Measurements from ENCODE around the gene FHOD3.
"Not testable (repeated sequence)": the region's sequence is repeated elsewhere in the genome, so short reads cannot be mapped to it uniquely, and the experiment has no call there.

The FHOD3 gene

GRCh38 chr18:36782710-36783109, 485.2 kb downstream of the FHOD3 start:
- no peak for DNase-seq (ENCODE audit: low read depth in 2 of 2)

GRCh38 chr18:36783792-36784191, 486.3 kb downstream of the FHOD3 start:
- DNase-seq (ENCODE audit: low read depth in 2 of 2), result no peak

GRCh38 chr18:36786686-36787085, 489.2 kb downstream of the FHOD3 start:
- DNase-seq (ENCODE audit: low read depth in 2 of 2), result peak; percentile 68 to 71

GRCh38 chr18:36792634-36793283, 495.2 kb downstream of the FHOD3 start:
- no peak for DNase-seq (ENCODE audit: low read depth in 2 of 2)

- no peak for DNase-seq (ENCODE audit: low read depth in 2 of 2)
Measured at GRCh38 chr18:36798738-36799473, 501.4 kb downstream of the FHOD3 start.

- no peak for DNase-seq (ENCODE audit: low read depth in 2 of 2)
Measured at GRCh38 chr18:36805105-36805504, 507.6 kb downstream of the FHOD3 start.

GRCh38 chr18:36808681-36809080, 511.2 kb downstream of the FHOD3 start:
- DNase-seq (ENCODE audit: low read depth in 2 of 2), result peak; percentile 71 to 77

- DNase-seq (ENCODE audit: low read depth in 2 of 2), result peak; percentile 54
Measured at GRCh38 chr18:36809590-36810381, 512.3 kb downstream of the FHOD3 start.

GRCh38 chr18:36811430-36811829, 513.9 kb downstream of the FHOD3 start:
- DNase-seq (ENCODE audit: low read depth in 2 of 2), result peak; percentile 25 to 33

GRCh38 chr18:36811955-36812354, 514.4 kb downstream of the FHOD3 start:
- no peak for DNase-seq (ENCODE audit: low read depth in 2 of 2)

- DNase-seq (ENCODE audit: low read depth in 2 of 2), result no peak
Measured at GRCh38 chr18:36812678-36813077, 515.2 kb downstream of the FHOD3 start.

GRCh38 chr18:36813101-36813775, 515.7 kb downstream of the FHOD3 start:
- no peak for DNase-seq (ENCODE audit: low read depth in 2 of 2)

- no peak for DNase-seq (ENCODE audit: low read depth in 2 of 2)
Measured at GRCh38 chr18:36813824-36814223, 516.3 kb downstream of the FHOD3 start.

GRCh38 chr18:36814994-36815393, 517.5 kb downstream of the FHOD3 start:
- DNase-seq (ENCODE audit: low read depth in 2 of 2), result no peak

- not testable (repeated sequence) for DNase-seq (ENCODE audit: low read depth in 2 of 2)
Measured at GRCh38 chr18:36816096-36816495, 518.6 kb downstream of the FHOD3 start.

GRCh38 chr18:36817039-36817438, 519.5 kb downstream of the FHOD3 start:
- no peak for DNase-seq (ENCODE audit: low read depth in 2 of 2)

GRCh38 chr18:36818652-36819051, 521.1 kb downstream of the FHOD3 start:
- no peak for DNase-seq (ENCODE audit: low read depth in 2 of 2)

GRCh38 chr18:36819621-36820020, 522.1 kb downstream of the FHOD3 start:
- DNase-seq (ENCODE audit: low read depth in 2 of 2), result no peak

GRCh38 chr18:36821681-36822080, 524.2 kb downstream of the FHOD3 start:
- DNase-seq (ENCODE audit: low read depth in 2 of 2), result no peak

GRCh38 chr18:36825526-36825925, 528.0 kb downstream of the FHOD3 start:
- no peak for DNase-seq (ENCODE audit: low read depth in 2 of 2)

- DNase-seq (ENCODE audit: low read depth in 2 of 2), result no peak
Measured at GRCh38 chr18:36826556-36826955, 529.0 kb downstream of the FHOD3 start.

GRCh38 chr18:36828157-36828629, 530.7 kb downstream of the FHOD3 start:
- no peak for DNase-seq (ENCODE audit: low read depth in 2 of 2)
